ENCODE results near the gene CCDC112. TPM values are rescaled to one million over a fixed set of nuclear protein-coding genes. Genes with fewer than 3 reads are reported as not detected.

The CCDC112 gene
- 20.1 TPM for polyA plus RNA-seq (2013, experiment 1 of 2)
- 19.8 TPM for polyA plus RNA-seq (2013, experiment 2 of 2)

GRCh38 chr5:115296124-115297022 lies at the start of gene CCDC112:
Gene CCDC112 (minus strand): TSS chr5:115296654. CDS start chr5:115296543, 111 bp downstream.
- H3K9ac ChIP-seq (ENCODE audit: low read length), result peak within 1 kb of the TSS; percentile 79
- peak within 1 kb of the TSS; percentile 64 for H2BK120ac ChIP-seq (ENCODE audit: low read depth, low read length)
- peak within 1 kb of the TSS; percentile 82 to 94 for H3K4ac ChIP-seq (ENCODE audit: low read depth in 1 of 2, low read length in 2 of 2)
- H3K4me2 ChIP-seq (ENCODE audit: low read length, poor library complexity, severe bottlenecking), result peak within 1 kb of the TSS; percentile 68
- H3K27ac ChIP-seq (ENCODE audit: low read length, poor library complexity, severe bottlenecking), result no peak within 1 kb of the TSS
- H3K9me3 ChIP-seq (ENCODE audit: control insufficient read depth, low read length), result no peaks in the 10 kb centered on the region
- under 1% methylated on average over 60 of the region's 86 CpGs for WGBS
- no peaks in the 10 kb centered on the region for H3K36me3 ChIP-seq (ENCODE audit: control insufficient read depth in 1 of 2, insufficient read depth in 2 of 2, low read depth in 1 of 2, low read length in 2 of 2)
- peak within 1 kb of the TSS; percentile 78 for H2BK15ac ChIP-seq (ENCODE audit: low read depth, poor library complexity, severe bottlenecking)
- peak within 1 kb of the TSS; percentile 91 for H4K8ac ChIP-seq (ENCODE audit: low read length)
- peak; percentile 63 for DNase-seq
- no peak within 1 kb of the TSS for H2AK5ac ChIP-seq (ENCODE audit: low read length, severe bottlenecking)
- H3K4me3 ChIP-seq (ENCODE audit: insufficient read depth in 1 of 2, low read depth in 1 of 2, low read length in 2 of 2), result peak within 1 kb of the TSS; percentile 86 to 97
- peak within 1 kb of the TSS in 1 of 2 experiments; percentile 78 for H2BK12ac ChIP-seq (ENCODE audit: low read length in 2 of 2)
- peak within 1 kb of the TSS; percentile 84 to 95 for H3K18ac ChIP-seq (ENCODE audit: low read depth in 1 of 2, low read length in 2 of 2)
- no peaks in the 10 kb centered on the region for H3K4me1 ChIP-seq (ENCODE audit: control insufficient read depth, insufficient read depth, low read depth, low read length)
- H4K91ac ChIP-seq (ENCODE audit: low read length), result peak within 1 kb of the TSS; percentile 91
- peak within 1 kb of the TSS; percentile 98 for H2AFZ ChIP-seq (ENCODE audit: low read depth, low read length)
- H3K79me1 ChIP-seq (replicated peaks; ENCODE audit: low read length, poor library complexity, severe bottlenecking), result peaks cover 20% of the 10 kb centered on the region
- peak within 1 kb of the TSS in 1 of 2 experiments; percentile 80 for H3K23ac ChIP-seq (ENCODE audit: low read length in 2 of 2)
- no peaks in the 10 kb centered on the region for H3K27me3 ChIP-seq (ENCODE audit: control insufficient read depth in 1 of 2, insufficient read depth in 1 of 2, low read length in 2 of 2)
- no peak within 1 kb of the TSS for H2BK5ac ChIP-seq (ENCODE audit: low read depth, low read length, poor library complexity, severe bottlenecking)
- H3K14ac ChIP-seq (ENCODE audit: low read length in 2 of 2), result peak within 1 kb of the TSS in 1 of 2 experiments; percentile 82

- H3K9me3 ChIP-seq (ENCODE audit: control insufficient read depth, low read length), result peaks cover 4% of the 10 kb centered on the region
- no peak overlapping the region for H3K9ac ChIP-seq (ENCODE audit: low read length)
- H3K14ac ChIP-seq (ENCODE audit: low read length in 2 of 2), result no peak overlapping the region
- no peak overlapping the region for H2BK12ac ChIP-seq (ENCODE audit: low read length in 2 of 2)
- no peaks in the 10 kb centered on the region for H3K79me1 ChIP-seq (replicated peaks; ENCODE audit: low read length, poor library complexity, severe bottlenecking)
- H2AK5ac ChIP-seq (ENCODE audit: low read length, severe bottlenecking), result no peak overlapping the region
- H2AFZ ChIP-seq (ENCODE audit: low read depth, low read length), result no peak overlapping the region
- H3K4me1 ChIP-seq (ENCODE audit: control insufficient read depth, insufficient read depth, low read depth, low read length), result peaks cover 3% of the 10 kb centered on the region
- H3K23ac ChIP-seq (ENCODE audit: low read length in 2 of 2), result no peak overlapping the region
- no peak overlapping the region for H3K27ac ChIP-seq (ENCODE audit: low read length, poor library complexity, severe bottlenecking)
- H3K4me3 ChIP-seq (ENCODE audit: insufficient read depth in 1 of 2, low read depth in 1 of 2, low read length in 2 of 2), result no peak overlapping the region
- no peak overlapping the region for H2BK120ac ChIP-seq (ENCODE audit: low read depth, low read length)
- no peak for DNase-seq
- H4K8ac ChIP-seq (ENCODE audit: low read length), result no peak overlapping the region
- H3K4ac ChIP-seq (ENCODE audit: low read depth in 1 of 2, low read length in 2 of 2), result no peak overlapping the region
- no peak overlapping the region for H2BK15ac ChIP-seq (ENCODE audit: low read depth, poor library complexity, severe bottlenecking)
- H3K4me2 ChIP-seq (ENCODE audit: low read length, poor library complexity, severe bottlenecking), result no peak overlapping the region
- H3K36me3 ChIP-seq (ENCODE audit: control insufficient read depth in 1 of 2, insufficient read depth in 2 of 2, low read depth in 1 of 2, low read length in 2 of 2), result no peaks in the 10 kb centered on the region
- no peak overlapping the region for H2BK5ac ChIP-seq (ENCODE audit: low read depth, low read length, poor library complexity, severe bottlenecking)
- H3K27me3 ChIP-seq (ENCODE audit: control insufficient read depth in 1 of 2, insufficient read depth in 1 of 2, low read length in 2 of 2), result no peaks in the 10 kb centered on the region
- H3K18ac ChIP-seq (ENCODE audit: low read depth in 1 of 2, low read length in 2 of 2), result no peak overlapping the region
- no peak overlapping the region for H4K91ac ChIP-seq (ENCODE audit: low read length)
Observed at GRCh38 chr5:115345344-115345743, 48.9 kb upstream of the CCDC112 start.

- no peaks in the 10 kb centered on the region for H3K79me1 ChIP-seq (replicated peaks; ENCODE audit: low read length, poor library complexity, severe bottlenecking)
- H3K27ac ChIP-seq (ENCODE audit: low read length, poor library complexity, severe bottlenecking), result no peak overlapping the region
- H3K4me2 ChIP-seq (ENCODE audit: low read length, poor library complexity, severe bottlenecking), result no peak overlapping the region
- no peaks in the 10 kb centered on the region for H3K36me3 ChIP-seq (ENCODE audit: control insufficient read depth in 1 of 2, insufficient read depth in 2 of 2, low read depth in 1 of 2, low read length in 2 of 2)
- peak; percentile 63 for DNase-seq
- no peaks in the 10 kb centered on the region for H3K27me3 ChIP-seq (ENCODE audit: control insufficient read depth in 1 of 2, insufficient read depth in 1 of 2, low read length in 2 of 2)
- no peak overlapping the region for H3K18ac ChIP-seq (ENCODE audit: low read depth in 1 of 2, low read length in 2 of 2)
- H4K8ac ChIP-seq (ENCODE audit: low read length), result no peak overlapping the region
- no peak overlapping the region for H3K23ac ChIP-seq (ENCODE audit: low read length in 2 of 2)
- H2BK12ac ChIP-seq (ENCODE audit: low read length in 2 of 2), result no peak overlapping the region
- H4K91ac ChIP-seq (ENCODE audit: low read length), result no peak overlapping the region
- H3K4me3 ChIP-seq (ENCODE audit: insufficient read depth in 1 of 2, low read depth in 1 of 2, low read length in 2 of 2), result no peak overlapping the region
- peaks cover 4% of the 10 kb centered on the region for H3K9me3 ChIP-seq (ENCODE audit: control insufficient read depth, low read length)
- no CpG with 5 or more reads among the region's 1 CpG for WGBS
- H3K4ac ChIP-seq (ENCODE audit: low read depth in 1 of 2, low read length in 2 of 2), result no peak overlapping the region
- H2BK5ac ChIP-seq (ENCODE audit: low read depth, low read length, poor library complexity, severe bottlenecking), result no peak overlapping the region
- H3K9ac ChIP-seq (ENCODE audit: low read length), result peak overlapping the region; percentile 53
- no peak overlapping the region for H2BK120ac ChIP-seq (ENCODE audit: low read depth, low read length)
- H2BK15ac ChIP-seq (ENCODE audit: low read depth, poor library complexity, severe bottlenecking), result no peak overlapping the region
- no peak overlapping the region for H2AFZ ChIP-seq (ENCODE audit: low read depth, low read length)
- no peak overlapping the region for H3K14ac ChIP-seq (ENCODE audit: low read length in 2 of 2)
- H3K4me1 ChIP-seq (ENCODE audit: control insufficient read depth, insufficient read depth, low read depth, low read length), result peaks cover 3% of the 10 kb centered on the region
- no peak overlapping the region for H2AK5ac ChIP-seq (ENCODE audit: low read length, severe bottlenecking)
Observed at GRCh38 chr5:115343855-115344254, 47.4 kb upstream of the CCDC112 start.

GRCh38 chr5:115342590-115343377 lies 46.3 kb upstream of the CCDC112 start:
- Histone ChIP-seq H2BK12ac (ENCODE audit: low read length in 2 of 2) (no peak overlapping the region), H2AK5ac (ENCODE audit: low read length, severe bottlenecking) (no peak overlapping the region), H2BK15ac (ENCODE audit: low read depth, poor library complexity, severe bottlenecking) (no peak overlapping the region), H2BK5ac (ENCODE audit: low read depth, low read length, poor library complexity, severe bottlenecking) (no peak overlapping the region), H3K4me2 (ENCODE audit: low read length, poor library complexity, severe bottlenecking) (no peak overlapping the region), H3K4me3 (ENCODE audit: insufficient read depth in 1 of 2, low read depth in 1 of 2, low read length in 2 of 2) (no peak overlapping the region), H2AFZ (ENCODE audit: low read depth, low read length) (no peak overlapping the region), H3K36me3 (ENCODE audit: control insufficient read depth in 1 of 2, insufficient read depth in 2 of 2, low read depth in 1 of 2, low read length in 2 of 2) (no peaks in the 10 kb centered on the region), H3K18ac (ENCODE audit: low read depth in 1 of 2, low read length in 2 of 2) (no peak overlapping the region), H3K27ac (ENCODE audit: low read length, poor library complexity, severe bottlenecking) (no peak overlapping the region), H3K79me1 (replicated peaks; ENCODE audit: low read length, poor library complexity, severe bottlenecking) (no peaks in the 10 kb centered on the region), H3K4me1 (ENCODE audit: control insufficient read depth, insufficient read depth, low read depth, low read length) (no peaks in the 10 kb centered on the region), H3K23ac (ENCODE audit: low read length in 2 of 2) (no peak overlapping the region), H4K91ac (ENCODE audit: low read length) (no peak overlapping the region), H3K9me3 (ENCODE audit: control insufficient read depth, low read length) (peaks cover 4% of the 10 kb centered on the region), H2BK120ac (ENCODE audit: low read depth, low read length) (no peak overlapping the region), H4K8ac (ENCODE audit: low read length) (no peak overlapping the region), H3K27me3 (ENCODE audit: control insufficient read depth in 1 of 2, insufficient read depth in 1 of 2, low read length in 2 of 2) (no peaks in the 10 kb centered on the region), H3K4ac (ENCODE audit: low read depth in 1 of 2, low read length in 2 of 2) (no peak overlapping the region), H3K14ac (ENCODE audit: low read length in 2 of 2) (no peak overlapping the region), H3K9ac (ENCODE audit: low read length) (no peak overlapping the region)
- no peak for DNase-seq
- 89% methylated on average over 5 of the region's 6 CpGs for WGBS
